Right ventricle myocardium inferior (tissue), 1 donor: ENCODE data around the gene GCNT1. TPM values are rescaled to one million over a fixed set of nuclear protein-coding genes. Genes with fewer than 3 reads are reported as not detected.

Source experiments
- ATAC-seq: fragments of 200-7000 bp; cut with Tn5 transposase; one replicate; pipeline ENCODE4 v1.9.1; 2020; ENCODE audit warnings: mild to moderate bottlenecking, moderate library complexity
- DNase-seq: peaks from one replicate; pipeline ENCODE4 v3.0.0; 2021; ENCODE audit errors: missing footprints
- intact Hi-C: fragments of 100-400 bp; cut with DNase I; formaldehyde crosslinking; loops from one replicate; pipeline ENCODE4 v1.11.0; 2022
- total RNA-seq: library from RNA; stranded (reverse); fragmentation: NEBNext Ultra II Directional; extraction: Animal tissue kit (Norgen Biotek cat#: 25700); gene quantifications from one replicate; pipeline ENCODE4 v1.2.1, GENCODE V29; 2021
- donor health status: DM: no; HTN: yes; CAD: no; lungs with severe emphysema.

GCNT1 gene
- total RNA-seq, 1 donor from 2014 or later = 3.2 TPM

GRCh38 chr9:76438841-76439588 lies 20.0 kb upstream of the GCNT1 start:
- ATAC-seq (no peak), DNase-seq (no peak)
- intact Hi-C loops = no loop called here

DNA sequence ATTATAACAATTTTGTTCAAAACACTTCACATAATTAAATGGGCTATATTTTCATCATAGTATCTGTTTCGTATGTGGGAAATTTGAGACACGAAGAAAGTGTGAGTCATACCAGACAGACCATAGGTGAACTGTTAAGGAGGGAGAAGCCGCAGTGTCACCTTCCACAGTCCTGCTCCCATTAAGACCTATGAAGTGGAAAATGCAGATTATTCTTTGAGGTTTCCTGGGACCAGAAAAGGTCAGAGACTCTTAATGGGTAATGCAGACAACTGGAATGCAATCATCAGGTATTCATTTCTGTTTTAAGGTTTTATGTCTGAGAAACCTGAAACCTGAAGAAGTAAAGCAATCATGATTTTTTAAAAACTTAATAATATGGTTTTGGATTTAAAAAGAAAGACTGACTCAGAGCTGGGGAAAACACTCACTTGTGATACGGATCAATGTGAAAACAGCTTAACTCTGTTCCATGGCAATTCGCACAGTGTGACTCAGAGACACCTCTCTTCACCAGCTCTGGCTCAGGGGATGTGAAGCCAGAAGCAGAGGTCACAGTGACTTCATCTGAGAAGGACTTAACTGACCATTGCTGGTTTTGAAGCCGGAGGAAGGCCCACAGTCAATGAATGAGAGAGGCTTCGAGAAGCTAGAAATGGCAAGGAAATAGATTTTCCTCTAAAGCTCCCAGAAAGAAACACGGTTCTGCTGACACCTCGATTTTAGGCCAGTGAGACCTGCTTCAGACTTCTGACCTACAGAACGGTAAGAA lies 17.2 kb upstream of the GCNT1 start:
- ATAC-seq (no peak), DNase-seq (no peak)
- intact Hi-C loops = no loop called here

- intact Hi-C loops = no loop called here
- DNase-seq (no peak), ATAC-seq (no peak)
Measured at GRCh38 chr9:76443887-76444286, 15.1 kb upstream of the GCNT1 start.

- intact Hi-C loops = no loop called here
- DNase-seq (no peak), ATAC-seq (no peak)
Measured at GRCh38 chr9:76444322-76444929, 14.6 kb upstream of the GCNT1 start.

GRCh38 chr9:76445976-76446375 lies 13.0 kb upstream of the GCNT1 start:
- ATAC-seq (no peak), DNase-seq (no peak)
- intact Hi-C loops = loop anchor here (1.0 kb wide), 1 partner anchor 212 kb away; no protein-coding TSS in a partner anchor

GRCh38 chr9:76448501-76448900 lies 10.5 kb upstream of the GCNT1 start:
- ATAC-seq = no peak
- DNase-seq = no peak
- intact Hi-C loops = loop anchor here (1.0 kb wide), 1 partner anchor 256 kb away; no protein-coding TSS in a partner anchor

DNA sequence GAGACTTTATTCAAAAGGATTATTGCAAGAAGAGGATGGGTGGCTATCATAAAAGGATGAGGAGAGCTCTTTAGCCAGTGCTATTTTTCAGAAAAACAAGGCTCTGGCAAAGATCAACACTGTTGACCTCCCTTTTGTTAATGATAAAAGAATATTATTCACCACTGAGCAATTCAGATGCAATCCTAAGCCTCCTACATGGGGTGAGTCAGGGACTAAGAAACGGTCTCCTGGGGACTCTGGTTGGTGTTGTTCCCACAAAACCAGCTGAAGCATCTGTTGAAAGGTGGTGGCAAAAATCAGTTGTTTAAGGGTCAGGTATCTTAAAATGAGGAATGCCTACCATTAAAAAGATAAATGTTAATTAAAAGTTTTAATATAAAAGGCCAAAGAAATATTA lies 7.7 kb upstream of the GCNT1 start:
- DNase-seq (no peak), ATAC-seq (no peak)
- intact Hi-C loops = no loop called here

DNA sequence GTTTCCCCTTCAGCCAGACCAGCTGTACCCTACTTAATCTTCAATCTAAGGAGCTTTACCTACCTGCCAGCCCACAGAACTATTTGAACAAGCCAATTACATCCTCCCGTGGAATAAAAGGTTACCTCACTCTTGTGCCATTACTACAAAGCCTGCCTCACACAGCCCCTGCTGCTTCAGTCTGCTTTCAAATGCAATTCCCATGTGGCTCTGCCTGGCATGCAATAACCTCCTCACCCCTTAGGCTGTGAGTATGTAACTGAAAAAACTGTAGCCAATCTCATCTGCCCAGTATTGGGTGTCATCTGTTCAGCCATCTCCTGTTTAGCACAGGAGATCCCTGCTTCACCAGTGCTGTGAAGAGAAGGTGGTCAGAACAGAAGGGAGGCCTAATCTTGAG lies 6.1 kb upstream of the GCNT1 start:
- intact Hi-C loops = no loop called here
- no peak for ATAC-seq
- DNase-seq = no peak

DNA sequence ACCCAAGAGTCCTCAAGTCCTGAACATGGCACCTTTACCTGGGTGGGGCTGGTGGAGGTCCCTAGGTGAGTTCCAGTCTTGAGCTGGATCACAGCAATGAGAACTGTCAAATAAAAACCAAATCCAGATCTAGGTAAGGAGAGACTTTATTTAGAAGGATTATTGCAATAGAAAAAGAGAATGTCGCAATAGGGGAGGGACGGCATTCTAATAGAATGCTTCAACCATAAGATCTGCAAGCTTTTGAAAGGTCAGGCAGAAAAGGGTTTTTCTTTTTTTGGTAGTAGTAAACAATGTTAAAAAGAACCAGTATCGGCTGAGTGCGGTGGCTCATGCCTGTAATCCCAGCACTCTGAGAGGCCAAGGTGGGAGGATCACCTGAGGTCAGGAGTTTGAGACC lies 5.2 kb upstream of the GCNT1 start:
- intact Hi-C loops = no loop called here
- ATAC-seq (no peak), DNase-seq (no peak)

GRCh38 chr9:76454311-76454710 lies 4.7 kb upstream of the GCNT1 start:
- intact Hi-C loops = no loop called here
- ATAC-seq (no peak), DNase-seq (no peak)

DNA sequence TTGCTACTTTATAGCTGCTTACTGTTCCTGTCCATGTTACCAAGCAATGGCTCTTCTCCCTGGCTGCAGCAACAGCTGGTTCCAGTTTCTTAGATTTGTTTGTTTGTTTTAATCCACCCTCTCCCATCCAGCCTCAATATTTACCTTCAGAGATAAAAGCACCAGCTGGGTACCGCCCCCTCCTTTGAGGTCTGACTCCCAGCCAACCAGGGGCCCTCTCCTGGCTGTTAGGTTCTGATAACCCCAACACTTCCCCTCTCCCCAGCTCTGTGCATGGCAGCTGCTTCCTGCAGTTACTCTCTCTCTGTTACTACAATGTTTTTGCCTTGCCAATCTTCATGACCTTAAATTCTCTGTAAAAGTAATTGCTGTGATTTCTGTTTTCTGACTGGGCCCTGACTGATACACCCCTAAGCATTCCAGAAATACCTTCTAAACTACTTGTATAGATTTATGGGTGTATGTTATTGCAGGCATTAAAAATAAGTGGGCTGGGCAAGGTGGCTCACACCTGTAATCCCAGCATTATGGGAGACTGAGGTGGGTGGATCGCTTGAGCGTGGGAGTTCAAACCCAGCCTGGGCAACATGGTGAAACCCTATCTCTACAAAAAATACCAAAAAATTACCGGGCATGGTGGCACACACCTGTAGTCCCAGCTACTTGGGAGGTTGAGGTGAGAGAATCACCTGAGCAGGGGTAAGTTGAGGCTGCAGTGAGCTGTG lies 2.6 kb upstream of the GCNT1 start:
- intact Hi-C loops = loop anchor here (5.0 kb wide), 1 partner anchor 196 kb away; no protein-coding TSS in a partner anchor
- ATAC-seq (no peak), DNase-seq (no peak)

- intact Hi-C loops = loop anchor here (5.0 kb wide), 1 partner anchor 192 kb away; no protein-coding TSS in a partner anchor
- DNase-seq (peak; percentile 70), ATAC-seq (peak; percentile 59)
Measured at GRCh38 chr9:76459694-76460635, 983 bp downstream of the GCNT1 start.

- ATAC-seq (no peak), DNase-seq (no peak)
- intact Hi-C loops = no loop called here
Measured at GRCh38 chr9:76462126-76462525, 3.1 kb downstream of the GCNT1 start.

DNA sequence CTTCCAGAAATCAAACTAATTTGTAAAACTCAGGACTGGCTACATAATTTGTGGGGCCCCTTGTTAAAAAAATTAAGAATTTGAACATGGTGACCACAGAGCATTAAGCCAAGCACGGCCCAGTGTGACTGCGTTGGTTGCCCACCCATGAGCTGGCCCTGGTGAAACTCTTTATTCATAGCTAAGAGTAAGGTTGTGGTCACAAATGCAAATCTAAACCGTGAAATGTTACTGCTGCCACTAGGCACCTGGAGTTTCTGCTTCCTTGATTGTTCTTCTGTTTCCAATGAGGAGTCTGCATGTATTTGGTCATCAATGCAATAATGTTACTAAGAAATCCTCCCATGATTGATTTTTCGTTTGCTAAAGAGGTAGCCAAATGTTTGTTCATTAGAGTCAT lies 4.2 kb downstream of the GCNT1 start:
- intact Hi-C loops = no loop called here
- no peak for DNase-seq
- no peak for ATAC-seq

GRCh38 chr9:76464706-76465105 lies 5.7 kb downstream of the GCNT1 start:
- ATAC-seq = no peak
- DNase-seq = no peak
- intact Hi-C loops = no loop called here

GRCh38 chr9:76465442-76466298 lies 6.7 kb downstream of the GCNT1 start:
- DNase-seq = no peak
- ATAC-seq = no peak
- intact Hi-C loops = no loop called here

- DNase-seq (no peak), ATAC-seq (no peak)
- intact Hi-C loops = no loop called here
Measured at GRCh38 chr9:76466299-76466605, 7.3 kb downstream of the GCNT1 start.
